ENCODE results near the gene ZFP64.

ZFP64 gene

DNA sequence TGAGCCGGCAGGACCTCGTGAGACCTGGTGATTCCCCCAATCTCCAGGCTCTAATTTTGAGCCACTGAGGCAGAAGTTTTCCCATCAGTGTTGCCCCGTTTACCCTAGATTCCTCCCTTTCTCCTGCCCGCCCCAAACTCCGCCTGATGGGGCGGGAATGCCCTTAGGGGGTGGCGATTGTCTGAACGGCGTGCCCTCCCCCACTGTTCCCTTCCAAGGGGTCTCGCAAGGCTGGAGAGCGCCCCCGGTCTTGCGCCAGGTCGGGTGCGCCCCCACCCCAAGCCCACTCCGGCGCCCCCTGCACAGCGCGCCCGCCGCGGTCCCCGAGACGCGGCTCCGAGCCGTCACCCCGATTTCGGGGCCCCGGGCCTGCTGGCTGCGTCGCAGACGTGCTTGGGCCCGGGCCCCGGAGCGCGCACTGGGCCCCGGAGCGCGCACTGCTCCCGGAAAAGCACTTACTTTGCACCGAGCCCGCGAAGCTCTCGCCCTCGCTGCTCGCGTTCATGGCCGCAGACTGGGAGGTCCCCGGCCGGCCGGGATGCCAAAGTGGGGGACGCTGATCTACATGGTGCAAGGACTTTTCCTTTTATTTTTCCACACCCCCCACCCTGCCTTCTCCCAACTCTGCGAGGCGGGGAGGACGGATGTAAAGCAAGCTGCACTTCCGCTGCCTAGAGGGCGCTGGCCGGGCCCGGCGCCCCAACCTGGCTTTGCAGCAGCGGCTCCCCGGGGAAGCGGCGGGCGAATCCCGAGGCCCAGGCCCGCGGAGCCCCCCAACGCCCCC lies at the start of gene ZFP64:
Gene ZFP64 (minus strand): TSS at position 648 of the 784 bp plus-strand sequence. CDS start 143 bp downstream, at position 505.
- TF ChIP-seq CTCF (IDR thresholded peaks at IDR 0.05; ENCODE audit: low read depth, low read length, poor library complexity, severe bottlenecking) (peak; percentile 78), EZH2phosphoT487 (IDR thresholded peaks at IDR 0.05; ENCODE audit: borderline replicate concordance, low read length) (no peak)
- H4K20me1 ChIP-seq (ENCODE audit: control insufficient read depth, insufficient read depth, low read depth, low read length) = 0 out of 2 replicates have a peak, but pooled peaks cover 3% of the 10 kb centered on the region

GRCh38 chr20:52240802-52241201 lies 49.2 kb upstream of the ZFP64 start:
- H3K79me2 ChIP-seq (ENCODE audit: control insufficient read depth, low read length) = no peaks in the 10 kb centered on the region
- H3K4me2 ChIP-seq (ENCODE audit: low read length) = no peak overlapping the region
- no peaks in the 10 kb centered on the region for H3K4me1 ChIP-seq (ENCODE audit: control insufficient read depth, low read length)
- TF ChIP-seq CTCF (IDR thresholded peaks at IDR 0.05; ENCODE audit: low read depth, low read length, poor library complexity, severe bottlenecking) (no peak), EZH2phosphoT487 (IDR thresholded peaks at IDR 0.05; ENCODE audit: borderline replicate concordance, low read length) (no peak)
- no peaks in the 10 kb centered on the region for H3F3A ChIP-seq (ENCODE audit: control insufficient read depth, insufficient read depth)
- no peaks in the 10 kb centered on the region for H3K36me3 ChIP-seq (ENCODE audit: control insufficient read depth, low read length)
- H3K9me2 ChIP-seq (replicated peaks; ENCODE audit: control insufficient read depth, low read length) = no peaks in the 10 kb centered on the region
- H3K9me3 ChIP-seq (ENCODE audit: control insufficient read depth, insufficient read depth, low read length) = no peaks in the 10 kb centered on the region
- no peaks in the 10 kb centered on the region for H3K27me3 ChIP-seq (ENCODE audit: control insufficient read depth, low read length)
- H3K27ac ChIP-seq (ENCODE audit: low read depth, low read length) = no peak overlapping the region
- H4K20me1 ChIP-seq (ENCODE audit: control insufficient read depth, insufficient read depth, low read depth, low read length) = no peaks in the 10 kb centered on the region
- no peak overlapping the region for H3K4me3 ChIP-seq (ENCODE audit: low read length)

More for the DNA sequence above, at the start of gene ZFP64:
- Histone ChIP-seq H3K79me2 (ENCODE audit: control insufficient read depth, low read length) (peaks cover 31% of the 10 kb centered on the region), H3K36me3 (ENCODE audit: control insufficient read depth, low read length) (peaks cover 10% of the 10 kb centered on the region), H3K4me2 (ENCODE audit: low read length) (peak within 1 kb of the TSS; percentile 96), H3F3A (ENCODE audit: control insufficient read depth, insufficient read depth) (no peaks in the 10 kb centered on the region), H3K27me3 (ENCODE audit: control insufficient read depth, low read length) (no peaks in the 10 kb centered on the region), H3K27ac (ENCODE audit: low read depth, low read length) (peak within 1 kb of the TSS; percentile 63), H3K4me3 (ENCODE audit: low read length) (peak within 1 kb of the TSS; percentile 98), H3K4me1 (ENCODE audit: control insufficient read depth, low read length) (peaks cover 15% of the 10 kb centered on the region), H3K9me2 (replicated peaks; ENCODE audit: control insufficient read depth, low read length) (no peaks in the 10 kb centered on the region), H3K9me3 (ENCODE audit: control insufficient read depth, insufficient read depth, low read length) (no peaks in the 10 kb centered on the region)

- Histone ChIP-seq H3K4me1 (ENCODE audit: control insufficient read depth, low read length) (no peaks in the 10 kb centered on the region), H3K4me2 (ENCODE audit: low read length) (no peak overlapping the region), H3K36me3 (ENCODE audit: control insufficient read depth, low read length) (no peaks in the 10 kb centered on the region), H3F3A (ENCODE audit: control insufficient read depth, insufficient read depth) (no peaks in the 10 kb centered on the region), H3K27me3 (ENCODE audit: control insufficient read depth, low read length) (no peaks in the 10 kb centered on the region), H3K9me3 (ENCODE audit: control insufficient read depth, insufficient read depth, low read length) (no peaks in the 10 kb centered on the region), H3K4me3 (ENCODE audit: low read length) (no peak overlapping the region), H3K27ac (ENCODE audit: low read depth, low read length) (no peak overlapping the region), H4K20me1 (ENCODE audit: control insufficient read depth, insufficient read depth, low read depth, low read length) (no peaks in the 10 kb centered on the region), H3K79me2 (ENCODE audit: control insufficient read depth, low read length) (no peaks in the 10 kb centered on the region), H3K9me2 (replicated peaks; ENCODE audit: control insufficient read depth, low read length) (no peaks in the 10 kb centered on the region)
- TF ChIP-seq EZH2phosphoT487 (IDR thresholded peaks at IDR 0.05; ENCODE audit: borderline replicate concordance, low read length) (no peak), CTCF (IDR thresholded peaks at IDR 0.05; ENCODE audit: low read depth, low read length, poor library complexity, severe bottlenecking) (no peak)
These were observed 47.5 kb upstream of the ZFP64 start for GRCh38 chr20:52239102-52239501.
